Heart right ventricle (tissue), 16 donors: Measurements from ENCODE around the gene AMPH. TPM values are rescaled to one million over a fixed set of nuclear protein-coding genes. Genes with fewer than 3 reads are reported as not detected.

Source experiments
- ATAC-seq, 8 donors: fragments of 200-7000 bp; cut with Tn5 transposase; one replicate each; pipeline ENCODE4 v1.9.1; 2020; ENCODE audit warnings: mild to moderate bottlenecking in 8 of 8, moderate library complexity in 8 of 8, moderate number of reproducible peaks in 1 of 8
- DNase-seq, 2 donors: peaks; one replicate each; pipeline ENCODE4 v3.0.0-alpha.2; 2020
- H3K27ac ChIP-seq, 10 donors: fragments of 200-600 bp; sonication (generic) in 2 of 10; one replicate each; pipeline versions ENCODE4 v1.5.0 to v1.8.0; 2020 to 2022; ENCODE audit warnings: mild to moderate bottlenecking in 3 of 10
- H3K27me3 ChIP-seq, 7 donors: fragments of 200-600 bp; one replicate each; pipeline ENCODE4 v1.8.0; 2021 to 2022; ENCODE audit warnings: mild to moderate bottlenecking in 2 of 7
- H3K36me3 ChIP-seq, 9 donors: fragments of 200-600 bp; sonication (generic) in 1 of 9; one replicate each; pipeline versions ENCODE4 v1.5.0 to v1.8.0; 2020 to 2022; ENCODE audit warnings: mild to moderate bottlenecking in 2 of 9
- H3K4me1 ChIP-seq, 9 donors: fragments of 200-600 bp; sonication (generic) in 1 of 9; one replicate each; pipeline versions ENCODE4 v1.5.0 to v1.8.0; 2020 to 2022; ENCODE audit warnings: mild to moderate bottlenecking in 4 of 9
- H3K4me3 ChIP-seq, 10 donors: fragments of 200-600 bp; sonication (generic) in 2 of 10; one replicate each; pipeline versions ENCODE4 v1.5.0 to v1.8.0; 2020 to 2022; ENCODE audit warnings: mild to moderate bottlenecking in 7 of 10, moderate library complexity in 2 of 10
- H3K9me3 ChIP-seq, 11 donors: fragments of 200-600 bp in 10 of 11; sonication (generic) in 2 of 11; one replicate each; pipeline versions ENCODE4 v1.5.0 to v1.8.0; 2013 to 2022; ENCODE audit warnings: mild to moderate bottlenecking in 2 of 11, control low read depth in 1 of 11, moderate library complexity in 1 of 11
- WGBS, 2 donors: extraction: QIAGEN DNeasy Blood & Tissue Kit; methylation state at CpG; one replicate each; pipeline ENCODE4 v1.1.7; 2013; ENCODE audit warnings: inconsistent platforms in 1 of 2; 5-methylcytosine and 5-hydroxymethylcytosine counted together
- intact Hi-C, 10 donors: fragments of 100-400 bp; cut with DNase I; formaldehyde crosslinking; loops; one replicate each; pipeline versions ENCODE4 v1.11.1 to v1.14.2; 2022
- polyA plus RNA-seq, 2 donors: library from polyadenylated mRNA; stranded (reverse); fragments of 200-250 nt; gene quantifications; one replicate each; pipeline ENCODE4 v1.2.3, GENCODE V29; 2013
- total RNA-seq, 10 donors: library from RNA; stranded (reverse); fragmentation: NEBNext Ultra II Directional in 3 of 10; extraction: Animal tissue kit (Norgen Biotek cat#: 25700) in 3 of 10; gene quantifications; one replicate each; pipeline versions ENCODE4 v1.2.1 to v1.2.4, GENCODE V29; 2021 to 2023
- TF ChIP-seq, protein P1 (sequence below), 9 donors: fragments of 200-600 bp; sonication (generic) in 2 of 9; IDR thresholded peaks; one replicate each; pipeline versions ENCODE4 v1.5.0 to v1.8.0; 2021 to 2022; ENCODE audit warnings: antibody characterized with exemption in 9 of 9, mild to moderate bottlenecking in 5 of 9, moderate library complexity in 1 of 9
- donor health status: Arrhythmogenic right ventricular cardiomyopathy.
- donor health status: ischemic (EF 13 %, LVEDD 7.1; RV severe dilation, severe dysfunction).
- donor health status: healthy with polysubstance abuse.
- donor health status: DM: no; HTN: yes; CAD: no.
- donor health status: DM: no; HTN: no; CAD: no.
- donor health status: ischemic (EF 25% LVEDD 6.9; RV normal size, moderate dysfunction).
- donor health status: ischemic (EF 25% LVEDD 5.7; RV mildly dilated, moderate dysfunction).
- donor health status: healthy.
- donor health status: DM: yes; HTN: yes; CAD: no.
- donor health status: Ischemic cardiomyopathy.
- donor health status: ischemic (EF 35%, LVEDD 5.7; RV mildly dilated, moderate dysfunction).
- donor health status: nonischemic (EF 11% LVEDD 7.7; RV severe dilation, severe dysfunction).
- donor health status: DM: yes; HTN: yes; CAD: no.
- donor health status: PGD.
- donor health status: ischemic (EF 29% LVEDD 5.4; RV normal size, mild dysfunction).
- donor health status: nonischemic (EF 23%, LVEDD 6.1; RV moderate dilation, normal function).

Gene AMPH
- total and polyA plus RNA-seq, 12 donors = 0.95 to 3.5 (median 2.3) TPM

GRCh38 chr7:38476764-38477163 is 154.4 kb downstream of the AMPH start:
- intact Hi-C loops = no loop called here
- ATAC-seq (no peak), DNase-seq (no peak)
- Histone ChIP-seq H3K9me3 (peaks cover 0 to 8% (median 0%) of the 10 kb centered on the region in 11 donors), H3K27me3 (no peaks in the 10 kb centered on the region), H3K4me1 (no peaks in the 10 kb centered on the region), H3K27ac (no peak overlapping the region), H3K4me3 (no peak overlapping the region), H3K36me3 (peaks cover 0 to 7% (median 0%) of the 10 kb centered on the region in 9 donors)
- TF ChIP-seq, protein P1, sequence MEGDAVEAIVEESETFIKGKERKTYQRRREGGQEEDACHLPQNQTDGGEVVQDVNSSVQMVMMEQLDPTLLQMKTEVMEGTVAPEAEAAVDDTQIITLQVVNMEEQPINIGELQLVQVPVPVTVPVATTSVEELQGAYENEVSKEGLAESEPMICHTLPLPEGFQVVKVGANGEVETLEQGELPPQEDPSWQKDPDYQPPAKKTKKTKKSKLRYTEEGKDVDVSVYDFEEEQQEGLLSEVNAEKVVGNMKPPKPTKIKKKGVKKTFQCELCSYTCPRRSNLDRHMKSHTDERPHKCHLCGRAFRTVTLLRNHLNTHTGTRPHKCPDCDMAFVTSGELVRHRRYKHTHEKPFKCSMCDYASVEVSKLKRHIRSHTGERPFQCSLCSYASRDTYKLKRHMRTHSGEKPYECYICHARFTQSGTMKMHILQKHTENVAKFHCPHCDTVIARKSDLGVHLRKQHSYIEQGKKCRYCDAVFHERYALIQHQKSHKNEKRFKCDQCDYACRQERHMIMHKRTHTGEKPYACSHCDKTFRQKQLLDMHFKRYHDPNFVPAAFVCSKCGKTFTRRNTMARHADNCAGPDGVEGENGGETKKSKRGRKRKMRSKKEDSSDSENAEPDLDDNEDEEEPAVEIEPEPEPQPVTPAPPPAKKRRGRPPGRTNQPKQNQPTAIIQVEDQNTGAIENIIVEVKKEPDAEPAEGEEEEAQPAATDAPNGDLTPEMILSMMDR (IDR thresholded peaks at IDR 0.05) = no peak
- WGBS, 2 donors = 83 to 88% methylated on average over 6 of the region's 6 CpGs

- H3K27ac ChIP-seq = no peak overlapping the region
- no peak for DNase-seq
- no peaks in the 10 kb centered on the region for H3K36me3 ChIP-seq
- WGBS, 2 donors = 73 to 80% methylated on average over 6 of the region's 6 CpGs
- no peak overlapping the region for H3K4me3 ChIP-seq
- H3K27me3 ChIP-seq = no peaks in the 10 kb centered on the region
- intact Hi-C loops = no loop called here
- no peak for ATAC-seq
- H3K4me1 ChIP-seq = no peaks in the 10 kb centered on the region
- TF ChIP-seq, protein P1 (IDR thresholded peaks at IDR 0.05) = no peak
- H3K9me3 ChIP-seq = peaks cover 0 to 6% (median 0%) of the 10 kb centered on the region in 11 donors
These were observed 165.2 kb downstream of the AMPH start for GRCh38 chr7:38465956-38466355.

DNA sequence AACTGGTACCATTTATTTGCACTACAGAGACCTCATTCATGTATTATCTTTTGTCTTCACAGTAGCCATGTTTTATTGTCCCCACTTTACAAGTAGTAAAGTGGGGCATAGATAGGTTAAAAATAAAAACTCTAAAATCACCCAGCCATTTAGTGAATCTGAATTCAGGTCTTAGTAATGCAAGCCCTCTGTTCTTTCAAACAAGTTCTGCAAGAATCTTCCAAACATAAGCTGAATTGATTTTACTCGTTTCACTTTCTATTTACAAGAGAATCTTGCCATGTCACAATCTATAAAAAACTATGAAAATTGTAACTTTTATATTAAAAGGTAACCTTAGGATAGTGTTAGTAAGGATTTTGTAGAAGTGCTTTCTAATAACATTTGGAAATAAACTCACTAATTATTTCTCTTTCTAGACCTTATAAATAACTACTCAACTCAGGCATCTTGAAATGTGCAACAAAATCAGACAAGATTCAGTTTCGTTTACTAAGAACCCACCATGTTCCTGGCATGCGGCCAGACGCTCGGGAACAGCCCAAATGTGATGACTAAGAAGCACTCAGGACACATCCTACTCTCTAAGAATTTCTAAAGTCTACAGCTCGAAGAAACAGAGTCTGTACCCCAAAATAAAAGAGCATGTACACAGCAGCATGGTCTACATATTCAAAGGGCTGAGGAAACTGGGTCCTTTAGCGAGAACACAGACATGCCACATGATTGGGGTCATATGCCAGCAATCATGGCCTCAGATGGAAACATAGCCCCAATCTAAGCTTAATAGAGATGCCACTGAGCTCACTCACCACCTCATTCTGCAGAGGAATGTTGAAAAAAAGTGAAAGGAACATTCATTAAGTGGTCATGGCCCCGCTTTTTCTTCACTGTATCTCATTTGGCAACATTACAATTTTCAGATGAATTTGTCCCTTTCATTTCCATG is 167.6 kb downstream of the AMPH start:
- peaks cover 0 to 16% (median 0%) of the 10 kb centered on the region in 11 donors for H3K9me3 ChIP-seq
- whole genome bisulfite sequencing, 2 donors = 52 to 55% methylated on average over 8 of the region's 8 CpGs
- no peak overlapping the region for H3K4me3 ChIP-seq
- H3K4me1 ChIP-seq = no peaks in the 10 kb centered on the region
- no peaks in the 10 kb centered on the region for H3K36me3 ChIP-seq
- TF ChIP-seq, protein P1 (IDR thresholded peaks at IDR 0.05) = no peak
- ATAC-seq (no peak), DNase-seq (peak; percentile 14 to 61)
- H3K27me3 ChIP-seq = no peaks in the 10 kb centered on the region
- intact Hi-C loops = no loop called here
- no peak overlapping the region for H3K27ac ChIP-seq

DNA sequence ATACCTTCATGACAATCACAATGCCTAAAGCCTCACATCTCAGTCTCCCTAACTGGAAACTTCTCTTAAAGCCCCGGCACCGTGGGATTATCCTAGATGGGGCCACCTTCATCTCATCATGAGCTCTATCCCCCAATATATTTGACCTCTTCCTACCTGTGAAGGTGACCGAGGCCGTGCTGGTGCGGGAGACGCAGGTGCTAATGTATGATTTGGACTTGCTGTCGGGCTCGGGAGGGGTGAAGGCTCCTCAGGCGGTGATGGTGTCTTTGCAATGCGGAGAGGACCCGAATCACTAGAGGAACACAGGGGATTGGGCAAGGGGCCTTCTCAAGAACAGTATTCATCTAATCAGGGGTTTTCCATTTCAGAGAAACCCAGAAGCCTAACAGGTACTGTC is 168.4 kb downstream of the AMPH start:
- no peak for ATAC-seq
- no peaks in the 10 kb centered on the region for H3K36me3 ChIP-seq
- no peak for DNase-seq
- no peak overlapping the region for H3K4me3 ChIP-seq
- TF ChIP-seq, protein P1 (IDR thresholded peaks at IDR 0.05) = no peak
- no peaks in the 10 kb centered on the region for H3K27me3 ChIP-seq
- intact Hi-C loops = no loop called here
- no peak overlapping the region for H3K27ac ChIP-seq
- WGBS, 2 donors = 96 to 97% methylated on average over 11 of the region's 11 CpGs
- H3K9me3 ChIP-seq = peaks cover 0 to 19% (median 0%) of the 10 kb centered on the region in 11 donors
- no peaks in the 10 kb centered on the region for H3K4me1 ChIP-seq
